Mesenchymal stem cell (in vitro differentiated cells and primary cell): ENCODE measurements around the gene C16orf46. TPM values are rescaled to one million over a fixed set of nuclear protein-coding genes. Genes with fewer than 3 reads are reported as not detected.

ENCODE experiments used
- DNase-seq: peaks from one replicate; pipeline ENCODE4 v3.0.0-alpha.2; 2013
- H2AFZ ChIP-seq: one replicate; pipeline ENCODE4 v1.6.1; 2013; ENCODE audit warnings: low read depth, mild to moderate bottlenecking, control low read depth, inconsistent platforms, low read length, moderate library complexity
- H2AK5ac ChIP-seq: 2 replicates; pipeline ENCODE4 v1.6.1; 2013; ENCODE audit warnings: low read length, moderate library complexity, mild to moderate bottlenecking, inconsistent platforms; ENCODE audit not compliant: severe bottlenecking
- H2BK120ac ChIP-seq: one replicate; pipeline ENCODE4 v1.6.1; 2013; ENCODE audit warnings: low read depth, mild to moderate bottlenecking, inconsistent platforms, low read length, moderate library complexity
- H2BK12ac ChIP-seq, 2 experiments: one replicate each; pipeline ENCODE4 v1.6.1; 2013; ENCODE audit warnings: inconsistent platforms in 2 of 2, low read length in 2 of 2, mild to moderate bottlenecking in 2 of 2, moderate library complexity in 2 of 2, control low read depth in 1 of 2
- H2BK15ac ChIP-seq: one replicate; pipeline ENCODE4 v1.6.1; 2013; ENCODE audit warnings: mild to moderate bottlenecking, low read depth, inconsistent platforms; ENCODE audit not compliant: poor library complexity, severe bottlenecking
- H2BK5ac ChIP-seq: 2 replicates; pipeline ENCODE4 v1.6.1; 2013; ENCODE audit warnings: low read depth, mild to moderate bottlenecking, low read length, control low read depth, inconsistent platforms; ENCODE audit not compliant: poor library complexity, severe bottlenecking
- H3K14ac ChIP-seq, 2 experiments: one replicate each; pipeline ENCODE4 v1.6.1; 2013; ENCODE audit warnings: inconsistent platforms in 2 of 2, low read length in 2 of 2, control low read depth in 1 of 2, mild to moderate bottlenecking in 1 of 2, moderate library complexity in 1 of 2
- H3K18ac ChIP-seq, 2 experiments: one replicate each; pipeline ENCODE4 v1.6.1; 2013; ENCODE audit warnings: inconsistent platforms in 2 of 2, low read length in 2 of 2, control low read depth in 1 of 2, low read depth in 1 of 2, mild to moderate bottlenecking in 1 of 2
- H3K23ac ChIP-seq, 2 experiments: one replicate each; pipeline ENCODE4 v1.6.1; 2013; ENCODE audit warnings: inconsistent platforms in 2 of 2, low read length in 2 of 2, mild to moderate bottlenecking in 2 of 2, moderate library complexity in 2 of 2, control low read depth in 1 of 2
- H3K27ac ChIP-seq: 2 replicates; pipeline ENCODE4 v1.5.1; 2013; ENCODE audit warnings: mild to moderate bottlenecking, moderate library complexity, low read length, control low read depth, inconsistent platforms; ENCODE audit not compliant: poor library complexity, severe bottlenecking
- H3K27me3 ChIP-seq, 2 experiments: 2 replicates each; pipeline versions ENCODE4 v1.6.1 to v1.7.0; 2013; ENCODE audit warnings: low read length in 2 of 2, mild to moderate bottlenecking in 2 of 2, moderate library complexity in 2 of 2, control low read depth in 1 of 2, inconsistent platforms in 1 of 2; ENCODE audit not compliant: control insufficient read depth in 1 of 2, insufficient read depth in 1 of 2
- H3K36me3 ChIP-seq, 2 experiments: 2 replicates each; pipeline versions ENCODE4 v1.6.1 to v1.7.0; 2013; ENCODE audit warnings: low read length in 2 of 2, control low read depth in 1 of 2, inconsistent platforms in 1 of 2, low read depth in 1 of 2, mild to moderate bottlenecking in 1 of 2; ENCODE audit not compliant: insufficient read depth in 2 of 2, control insufficient read depth in 1 of 2
- H3K4ac ChIP-seq, 2 experiments: one replicate each; pipeline ENCODE4 v1.6.1; 2013; ENCODE audit warnings: inconsistent platforms in 2 of 2, low read length in 2 of 2, mild to moderate bottlenecking in 2 of 2, moderate library complexity in 2 of 2, control low read depth in 1 of 2, low read depth in 1 of 2
- H3K4me1 ChIP-seq: 2 replicates; pipeline ENCODE4 v1.6.1; 2013; ENCODE audit warnings: low read depth, low read length, control low read depth; ENCODE audit not compliant: control insufficient read depth, insufficient read depth
- H3K4me2 ChIP-seq: 2 replicates; pipeline ENCODE4 v1.6.1; 2013; ENCODE audit warnings: low read length, mild to moderate bottlenecking, inconsistent platforms; ENCODE audit not compliant: poor library complexity, severe bottlenecking
- H3K4me3 ChIP-seq, 2 experiments: 2 replicates each; pipeline versions ENCODE4 v1.5.1 to v1.7.0; 2013; ENCODE audit warnings: low read length in 2 of 2, mild to moderate bottlenecking in 2 of 2, control low read depth in 1 of 2, low read depth in 1 of 2; ENCODE audit not compliant: insufficient read depth in 1 of 2
- H3K79me1 ChIP-seq: replicated peaks from 2 replicates; pipeline ENCODE4 v1.6.1; 2013; ENCODE audit warnings: mild to moderate bottlenecking, control low read depth, low read length, inconsistent platforms; ENCODE audit not compliant: poor library complexity, severe bottlenecking
- H3K9ac ChIP-seq: 2 replicates; pipeline ENCODE4 v1.7.0; 2013; ENCODE audit warnings: mild to moderate bottlenecking, low read length, moderate library complexity
- H3K9me3 ChIP-seq: 2 replicates; pipeline ENCODE4 v1.7.0; 2013; ENCODE audit warnings: mild to moderate bottlenecking, low read length; ENCODE audit not compliant: control insufficient read depth
- H4K8ac ChIP-seq: one replicate; pipeline ENCODE4 v1.6.1; 2013; ENCODE audit warnings: inconsistent platforms, mild to moderate bottlenecking, low read length, moderate library complexity
- H4K91ac ChIP-seq: one replicate; pipeline ENCODE4 v1.6.1; 2013; ENCODE audit warnings: mild to moderate bottlenecking, low read length, inconsistent platforms
- WGBS: methylation state at CpG from one replicate; pipeline ENCODE4 v1.1.7; 2013; ENCODE audit warnings: mixed read lengths; 5-methylcytosine and 5-hydroxymethylcytosine counted together
- polyA plus RNA-seq, 2 experiments: library from polyadenylated mRNA; stranded (reverse); fragments of 200-250 nt; gene quantifications; one replicate each; pipeline ENCODE4 v1.2.3, GENCODE V29; 2013

The C16orf46 gene
- 0.79 TPM for polyA plus RNA-seq (2013, experiment 1 of 2)
- polyA plus RNA-seq (2013, experiment 2 of 2) = 1.1 TPM

GRCh38 chr16:81077076-81077940 lies at the start of gene C16orf46:
C16orf46 (minus strand) TSS chr16:81077238; CDS start chr16:81063955, 13,283 bp downstream.
- H4K91ac ChIP-seq = peak within 1 kb of the TSS; percentile 70
- peak within 1 kb of the TSS in 1 of 2 experiments; percentile 71 for H2BK12ac ChIP-seq
- peak within 1 kb of the TSS; percentile 94 for H3K4me2 ChIP-seq
- no peaks in the 10 kb centered on the region for H3K36me3 ChIP-seq
- peak; percentile 97 for DNase-seq
- peak within 1 kb of the TSS; percentile 79 to 91 for H3K4me3 ChIP-seq
- peaks cover 7% of the 10 kb centered on the region for H3K4me1 ChIP-seq
- peak within 1 kb of the TSS; percentile 90 for H2BK120ac ChIP-seq
- H3K4ac ChIP-seq = peak within 1 kb of the TSS; percentile 76 to 90
- H3K9ac ChIP-seq = peak within 1 kb of the TSS; percentile 99
- H3K14ac ChIP-seq = peak within 1 kb of the TSS in 1 of 2 experiments; percentile 7
- no peaks in the 10 kb centered on the region for H3K9me3 ChIP-seq
- no peaks in the 10 kb centered on the region for H3K27me3 ChIP-seq
- no peak within 1 kb of the TSS for H2AK5ac ChIP-seq
- no peak within 1 kb of the TSS for H2BK15ac ChIP-seq
- H2AFZ ChIP-seq = peak within 1 kb of the TSS; percentile 95
- H3K79me1 ChIP-seq = peaks cover 1% of the 10 kb centered on the region
- H3K23ac ChIP-seq = no peak within 1 kb of the TSS
- H3K18ac ChIP-seq = peak within 1 kb of the TSS; percentile 87 to 93
- peak within 1 kb of the TSS; percentile 86 for H3K27ac ChIP-seq
- WGBS = 16% methylated on average over 59 of the region's 59 CpGs
- H4K8ac ChIP-seq = peak within 1 kb of the TSS; percentile 93
- peak within 1 kb of the TSS; percentile 84 for H2BK5ac ChIP-seq

- 90% methylated on average over 16 of the region's 17 CpGs for WGBS
Observed at GRCh38 chr16:81123092-81123852, 46.2 kb upstream of the C16orf46 start.

GRCh38 chr16:81121474-81121990 lies 44.5 kb upstream of the C16orf46 start:
- H2BK12ac ChIP-seq = no peak overlapping the region
- H3K4me2 ChIP-seq = no peak overlapping the region
- H3K4me3 ChIP-seq = no peak overlapping the region
- no peak overlapping the region for H3K23ac ChIP-seq
- no peak overlapping the region for H4K91ac ChIP-seq
- no peak overlapping the region for H3K9ac ChIP-seq
- no peak overlapping the region for H2BK5ac ChIP-seq
- peaks cover 2% of the 10 kb centered on the region for H3K4me1 ChIP-seq
- H3K27ac ChIP-seq = no peak overlapping the region
- H3K14ac ChIP-seq = no peak overlapping the region
- H2BK120ac ChIP-seq = no peak overlapping the region
- no peak overlapping the region for H2BK15ac ChIP-seq
- DNase-seq = no peak
- no peaks in the 10 kb centered on the region for H3K27me3 ChIP-seq
- H3K9me3 ChIP-seq = no peaks in the 10 kb centered on the region
- no peaks in the 10 kb centered on the region for H3K36me3 ChIP-seq
- no peak overlapping the region for H4K8ac ChIP-seq
- H2AK5ac ChIP-seq = no peak overlapping the region
- no peaks in the 10 kb centered on the region for H3K79me1 ChIP-seq
- H2AFZ ChIP-seq = no peak overlapping the region
- H3K4ac ChIP-seq = no peak overlapping the region
- 91% methylated on average over 16 of the region's 16 CpGs for WGBS
- no peak overlapping the region for H3K18ac ChIP-seq

More at GRCh38 chr16:81123092-81123852, 46.2 kb upstream of the C16orf46 start:
- Histone ChIP-seq H3K18ac (no peak overlapping the region), H2BK120ac (no peak overlapping the region), H3K4ac (no peak overlapping the region), H3K14ac (no peak overlapping the region), H3K9ac (no peak overlapping the region), H2AFZ (no peak overlapping the region), H3K9me3 (no peaks in the 10 kb centered on the region), H4K91ac (no peak overlapping the region), H2BK12ac (no peak overlapping the region), H3K79me1 (no peaks in the 10 kb centered on the region), H2BK5ac (no peak overlapping the region), H3K27ac (no peak overlapping the region), H2AK5ac (no peak overlapping the region), H3K36me3 (no peaks in the 10 kb centered on the region), H3K23ac (no peak overlapping the region), H3K4me3 (no peak overlapping the region), H3K27me3 (no peaks in the 10 kb centered on the region), H3K4me1 (peaks cover 2% of the 10 kb centered on the region), H2BK15ac (no peak overlapping the region), H3K4me2 (no peak overlapping the region), H4K8ac (no peak overlapping the region)
- no peak for DNase-seq

- Histone ChIP-seq H3K4ac (no peak overlapping the region), H2BK5ac (no peak overlapping the region), H3K4me2 (no peak overlapping the region), H3K27me3 (no peaks in the 10 kb centered on the region), H3K4me1 (peaks cover 2% of the 10 kb centered on the region), H3K9ac (no peak overlapping the region), H2BK120ac (no peak overlapping the region), H3K23ac (no peak overlapping the region), H3K79me1 (no peaks in the 10 kb centered on the region), H2AK5ac (no peak overlapping the region), H2BK15ac (no peak overlapping the region), H2AFZ (no peak overlapping the region), H3K9me3 (no peaks in the 10 kb centered on the region), H3K27ac (no peak overlapping the region), H3K36me3 (no peaks in the 10 kb centered on the region), H3K14ac (no peak overlapping the region), H2BK12ac (no peak overlapping the region), H4K91ac (no peak overlapping the region), H3K4me3 (no peak overlapping the region), H4K8ac (no peak overlapping the region), H3K18ac (no peak overlapping the region)
- WGBS = 69% methylated on average over 11 of the region's 11 CpGs
- DNase-seq = no peak
Observed at GRCh38 chr16:81117436-81117835, 40.4 kb upstream of the C16orf46 start.
